Smooth muscle cell (in vitro differentiated cells): Measurements from ENCODE around the gene TAGLN3. TPM values are rescaled to one million over a fixed set of nuclear protein-coding genes. Genes with fewer than 3 reads are reported as not detected.

ENCODE experiments used
- DNase-seq: peaks from one replicate; lab custom pipeline; 2025; ENCODE audit not compliant: unreplicated experiment; lab: John Stamatoyannopoulos, UW
- H2AFZ ChIP-seq: fragments of 200-600 bp; sonication (generic); 2 replicates; pipeline ENCODE4 v1.6.0; 2016; ENCODE audit warnings: antibody characterized with exemption, low read depth, mild to moderate bottlenecking
- H3F3A ChIP-seq: fragments of 200-600 bp; sonication (generic); 2 replicates; pipeline ENCODE4 v1.6.0; 2017; ENCODE audit warnings: antibody characterized with exemption, low read depth
- H3K27ac ChIP-seq: fragments of 200-600 bp; sonication (generic); 2 replicates; pipeline ENCODE4 v1.5.1; 2016; ENCODE audit warnings: low read depth, mild to moderate bottlenecking
- H3K27me3 ChIP-seq: fragments of 200-600 bp; sonication (generic); 2 replicates; pipeline ENCODE4 v1.6.1; 2016; ENCODE audit warnings: low read depth, mild to moderate bottlenecking
- H3K36me3 ChIP-seq: fragments of 200-600 bp; sonication (generic); 2 replicates; pipeline ENCODE4 v1.5.1; 2016; ENCODE audit warnings: low read depth
- H3K4me1 ChIP-seq: fragments of 200-600 bp; sonication (generic); 2 replicates; pipeline ENCODE4 v1.5.1; 2016; ENCODE audit warnings: low read depth
- H3K4me2 ChIP-seq: fragments of 200-600 bp; sonication (generic); 2 replicates; pipeline ENCODE4 v1.6.0; 2016; ENCODE audit warnings: mild to moderate bottlenecking
- H3K4me3 ChIP-seq: fragments of 200-600 bp; sonication (generic); 2 replicates; pipeline ENCODE4 v1.5.1; 2016; ENCODE audit warnings: mild to moderate bottlenecking
- H3K79me2 ChIP-seq: fragments of 200-600 bp; sonication (generic); 2 replicates; pipeline ENCODE4 v1.6.0; 2016; ENCODE audit warnings: low read depth, mild to moderate bottlenecking
- H3K9ac ChIP-seq: fragments of 200-600 bp; sonication (generic); 2 replicates; pipeline ENCODE4 v1.6.0; 2016; ENCODE audit warnings: low read depth
- H3K9me3 ChIP-seq: fragments of 200-600 bp; sonication (generic); replicated peaks from 2 replicates; pipeline ENCODE4 v1.5.1; 2016; ENCODE audit warnings: low read depth
- H4K20me1 ChIP-seq: fragments of 200-600 bp; sonication (generic); 2 replicates; pipeline ENCODE4 v1.6.0; 2016; ENCODE audit warnings: low read depth
- WGBS: methylation state at CpG from one replicate; pipeline ENCODE4 v1.1.7; 2016; ENCODE audit warnings: low lambda C conversion rate; 5-methylcytosine and 5-hydroxymethylcytosine counted together
- polyA plus RNA-seq: library from polyadenylated mRNA; unstranded; fragments of >200 nt; fragmentation: Nextera tagmentation; extraction: Ambion mirVana; gene quantifications from 2 replicates; pipeline ENCODE4 v1.2.1, GENCODE V29; 2016
- total RNA-seq: library from RNA; depleted of rRNA; stranded (reverse); fragments of >200 nt; gene quantifications from 2 replicates; pipeline ENCODE4 v1.2.3, GENCODE V29; 2014
- TF ChIP-seq, protein P1 (sequence below): fragments of 200-600 bp; sonication (generic); IDR thresholded peaks from 2 replicates; pipeline ENCODE4 v1.5.1; 2017; ENCODE audit warnings: borderline replicate concordance, mild to moderate bottlenecking, antibody characterized with exemption; ENCODE audit not compliant: insufficient read depth, poor library complexity, severe bottlenecking

TAGLN3 gene
- total and polyA plus RNA-seq, 2 experiments from 2014 or later = 0.97 to 2.1 TPM

GRCh38 chr3:112012205-112012992, 13.7 kb downstream of the TAGLN3 start:
- no peaks in the 10 kb centered on the region for H3K36me3 ChIP-seq
- peaks cover 4% of the 10 kb centered on the region for H3K4me1 ChIP-seq
- H3K4me3 ChIP-seq = no peak overlapping the region
- peak overlapping the region; percentile 51 for H2AFZ ChIP-seq
- peak overlapping the region; percentile 67 for H3K4me2 ChIP-seq
- no peak for DNase-seq
- no peaks in the 10 kb centered on the region for H3F3A ChIP-seq
- no peaks in the 10 kb centered on the region for H4K20me1 ChIP-seq
- H3K9me3 ChIP-seq = no peaks in the 10 kb centered on the region
- 37% methylated on average over 6 of the region's 6 CpGs for WGBS
- peak overlapping the region; percentile 34 for H3K27ac ChIP-seq
- H3K79me2 ChIP-seq = no peaks in the 10 kb centered on the region
- no peaks in the 10 kb centered on the region for H3K27me3 ChIP-seq
- TF ChIP-seq, protein P1, sequence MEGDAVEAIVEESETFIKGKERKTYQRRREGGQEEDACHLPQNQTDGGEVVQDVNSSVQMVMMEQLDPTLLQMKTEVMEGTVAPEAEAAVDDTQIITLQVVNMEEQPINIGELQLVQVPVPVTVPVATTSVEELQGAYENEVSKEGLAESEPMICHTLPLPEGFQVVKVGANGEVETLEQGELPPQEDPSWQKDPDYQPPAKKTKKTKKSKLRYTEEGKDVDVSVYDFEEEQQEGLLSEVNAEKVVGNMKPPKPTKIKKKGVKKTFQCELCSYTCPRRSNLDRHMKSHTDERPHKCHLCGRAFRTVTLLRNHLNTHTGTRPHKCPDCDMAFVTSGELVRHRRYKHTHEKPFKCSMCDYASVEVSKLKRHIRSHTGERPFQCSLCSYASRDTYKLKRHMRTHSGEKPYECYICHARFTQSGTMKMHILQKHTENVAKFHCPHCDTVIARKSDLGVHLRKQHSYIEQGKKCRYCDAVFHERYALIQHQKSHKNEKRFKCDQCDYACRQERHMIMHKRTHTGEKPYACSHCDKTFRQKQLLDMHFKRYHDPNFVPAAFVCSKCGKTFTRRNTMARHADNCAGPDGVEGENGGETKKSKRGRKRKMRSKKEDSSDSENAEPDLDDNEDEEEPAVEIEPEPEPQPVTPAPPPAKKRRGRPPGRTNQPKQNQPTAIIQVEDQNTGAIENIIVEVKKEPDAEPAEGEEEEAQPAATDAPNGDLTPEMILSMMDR = no peak
- no peak overlapping the region for H3K9ac ChIP-seq

DNA sequence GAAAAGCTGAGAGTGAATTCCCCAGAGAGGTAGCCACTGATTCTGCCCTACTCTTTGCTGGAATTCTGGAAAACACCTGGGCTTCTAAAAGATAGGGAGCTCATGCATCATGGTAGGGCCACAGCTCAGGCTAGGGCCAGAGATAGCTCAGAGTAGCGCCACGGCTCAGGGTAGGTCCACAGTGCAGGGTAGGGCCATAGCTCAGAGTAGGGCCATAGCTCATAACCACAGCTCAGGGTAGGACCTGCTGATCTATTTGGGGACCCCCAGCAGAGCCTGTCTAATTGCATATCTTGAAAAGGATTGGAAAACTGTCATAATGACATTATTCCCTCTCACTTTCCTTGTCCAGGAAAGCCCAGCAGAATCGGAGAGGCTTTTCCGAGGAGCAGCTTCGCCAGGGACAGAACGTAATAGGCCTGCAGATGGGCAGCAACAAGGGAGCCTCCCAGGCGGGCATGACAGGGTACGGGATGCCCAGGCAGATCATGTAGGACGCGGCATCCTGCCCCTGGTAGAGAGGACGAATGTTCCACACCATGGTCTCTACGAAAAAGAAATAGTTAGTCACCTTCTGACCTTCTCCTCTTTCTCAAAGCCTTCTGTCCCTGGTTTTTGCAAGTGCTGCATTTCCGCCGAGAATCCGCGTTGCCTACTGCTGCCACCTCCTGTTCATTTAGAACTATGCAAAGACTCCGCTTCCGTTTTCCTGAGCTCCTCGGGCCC, 14.5 kb downstream of the TAGLN3 start:
- H3K4me1 ChIP-seq = peaks cover 4% of the 10 kb centered on the region
- no peaks in the 10 kb centered on the region for H3F3A ChIP-seq
- 43% methylated on average over 19 of the region's 19 CpGs for WGBS
- no peaks in the 10 kb centered on the region for H3K36me3 ChIP-seq
- no peaks in the 10 kb centered on the region for H3K9me3 ChIP-seq
- no peak overlapping the region for H3K4me2 ChIP-seq
- no peak overlapping the region for H3K4me3 ChIP-seq
- H3K27ac ChIP-seq = peak overlapping the region; percentile 34
- TF ChIP-seq, protein P1 = peak; percentile 69
- H3K79me2 ChIP-seq = no peaks in the 10 kb centered on the region
- no peaks in the 10 kb centered on the region for H4K20me1 ChIP-seq
- no peak overlapping the region for H3K9ac ChIP-seq
- no peaks in the 10 kb centered on the region for H3K27me3 ChIP-seq
- H2AFZ ChIP-seq = peak overlapping the region; percentile 51
- DNase-seq = peak; percentile 14

GRCh38 chr3:112013784-112014143, 15.0 kb downstream of the TAGLN3 start:
- Histone ChIP-seq H3F3A (no peaks in the 10 kb centered on the region), H3K9ac (no peak overlapping the region), H3K27me3 (no peaks in the 10 kb centered on the region), H3K9me3 (no peaks in the 10 kb centered on the region), H3K4me2 (no peak overlapping the region), H2AFZ (no peak overlapping the region), H4K20me1 (no peaks in the 10 kb centered on the region), H3K4me1 (peaks cover 4% of the 10 kb centered on the region), H3K36me3 (no peaks in the 10 kb centered on the region), H3K4me3 (no peak overlapping the region), H3K79me2 (no peaks in the 10 kb centered on the region), H3K27ac (no peak overlapping the region)
- WGBS = 69% methylated on average over 5 of the region's 5 CpGs
- no peak for DNase-seq
- TF ChIP-seq, protein P1 = no peak
